Measurements from ENCODE around the gene CNIH2.
"Not testable (repeated sequence)": the region's sequence is repeated elsewhere in the genome, so short reads cannot be mapped to it uniquely, and the experiment has no call there.

Gene CNIH2

DNA sequence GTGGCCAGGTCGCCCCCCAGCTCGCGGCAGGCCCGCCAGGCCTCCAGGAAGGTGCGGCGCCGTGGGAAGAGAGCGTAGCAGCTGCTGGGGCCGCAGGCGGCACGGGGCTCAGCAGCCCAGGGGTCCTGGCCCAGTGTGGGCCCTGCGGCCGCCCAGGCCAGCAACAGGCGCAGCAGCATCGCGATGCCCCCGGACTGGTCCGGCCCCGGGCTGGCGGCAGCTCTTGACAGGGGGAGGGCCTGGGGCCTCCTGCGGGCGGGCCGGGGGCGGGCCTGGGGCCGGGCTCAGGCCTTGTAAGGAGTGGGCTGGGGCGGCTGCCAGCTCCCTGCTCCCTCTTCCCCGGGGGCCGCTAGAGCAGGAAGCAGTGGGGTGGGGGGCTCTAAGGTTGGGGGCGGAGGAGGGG, 38.9 kb downstream of the CNIH2 start, which contains the start of gene CD248:
CD248 (minus strand) TSS at position 196 of the 403 bp plus-strand sequence; CDS start at position 179, 17 bp downstream.
- H3K4me3 ChIP-seq (ENCODE audit: low read depth, low read length) = peak within 1 kb of the TSS; percentile 32
- DNase-seq (ENCODE audit: low read depth) = peak; percentile 87
- TF ChIP-seq, protein P1, sequence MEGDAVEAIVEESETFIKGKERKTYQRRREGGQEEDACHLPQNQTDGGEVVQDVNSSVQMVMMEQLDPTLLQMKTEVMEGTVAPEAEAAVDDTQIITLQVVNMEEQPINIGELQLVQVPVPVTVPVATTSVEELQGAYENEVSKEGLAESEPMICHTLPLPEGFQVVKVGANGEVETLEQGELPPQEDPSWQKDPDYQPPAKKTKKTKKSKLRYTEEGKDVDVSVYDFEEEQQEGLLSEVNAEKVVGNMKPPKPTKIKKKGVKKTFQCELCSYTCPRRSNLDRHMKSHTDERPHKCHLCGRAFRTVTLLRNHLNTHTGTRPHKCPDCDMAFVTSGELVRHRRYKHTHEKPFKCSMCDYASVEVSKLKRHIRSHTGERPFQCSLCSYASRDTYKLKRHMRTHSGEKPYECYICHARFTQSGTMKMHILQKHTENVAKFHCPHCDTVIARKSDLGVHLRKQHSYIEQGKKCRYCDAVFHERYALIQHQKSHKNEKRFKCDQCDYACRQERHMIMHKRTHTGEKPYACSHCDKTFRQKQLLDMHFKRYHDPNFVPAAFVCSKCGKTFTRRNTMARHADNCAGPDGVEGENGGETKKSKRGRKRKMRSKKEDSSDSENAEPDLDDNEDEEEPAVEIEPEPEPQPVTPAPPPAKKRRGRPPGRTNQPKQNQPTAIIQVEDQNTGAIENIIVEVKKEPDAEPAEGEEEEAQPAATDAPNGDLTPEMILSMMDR (IDR thresholded peaks at IDR 0.05; ENCODE audit: low read depth, low read length) = no peak
- TF ChIP-seq MYC (IDR thresholded peaks at IDR 0.05; ENCODE audit: low read depth, low read length) (no peak), POLR2A (IDR thresholded peaks at IDR 0.05; ENCODE audit: extremely low read depth, insufficient read length) (no peak), MAX (IDR thresholded peaks at IDR 0.05; ENCODE audit: low read depth, low read length) (no peak)

DNA sequence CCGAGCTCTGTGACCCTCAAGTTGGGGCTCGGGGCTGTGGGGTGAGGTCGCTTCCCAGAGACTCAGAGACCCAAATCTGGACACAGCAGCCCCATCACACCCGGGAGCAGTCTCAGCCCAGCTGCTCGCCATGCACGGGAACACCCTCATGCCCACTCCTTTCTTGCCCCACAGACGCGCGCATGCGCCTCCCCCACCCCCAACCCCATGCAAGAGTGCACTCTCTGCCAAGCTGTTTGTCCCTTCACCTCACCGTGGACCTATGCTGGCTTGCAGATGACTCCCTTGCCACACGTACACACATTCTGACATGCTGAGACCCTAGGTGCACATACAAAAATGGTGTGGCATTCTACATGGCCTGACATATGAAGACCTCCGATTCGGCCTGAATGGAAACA, 39.3 kb downstream of the CNIH2 start:
- peak overlapping the region; percentile 32 for H3K4me3 ChIP-seq (ENCODE audit: low read depth, low read length)
- peak; percentile 77 for DNase-seq (ENCODE audit: low read depth)
- TF ChIP-seq POLR2A (IDR thresholded peaks at IDR 0.05; ENCODE audit: extremely low read depth, insufficient read length) = peak; percentile 16
- no peak for TF ChIP-seq MAX (IDR thresholded peaks at IDR 0.05; ENCODE audit: low read depth, low read length)

DNA sequence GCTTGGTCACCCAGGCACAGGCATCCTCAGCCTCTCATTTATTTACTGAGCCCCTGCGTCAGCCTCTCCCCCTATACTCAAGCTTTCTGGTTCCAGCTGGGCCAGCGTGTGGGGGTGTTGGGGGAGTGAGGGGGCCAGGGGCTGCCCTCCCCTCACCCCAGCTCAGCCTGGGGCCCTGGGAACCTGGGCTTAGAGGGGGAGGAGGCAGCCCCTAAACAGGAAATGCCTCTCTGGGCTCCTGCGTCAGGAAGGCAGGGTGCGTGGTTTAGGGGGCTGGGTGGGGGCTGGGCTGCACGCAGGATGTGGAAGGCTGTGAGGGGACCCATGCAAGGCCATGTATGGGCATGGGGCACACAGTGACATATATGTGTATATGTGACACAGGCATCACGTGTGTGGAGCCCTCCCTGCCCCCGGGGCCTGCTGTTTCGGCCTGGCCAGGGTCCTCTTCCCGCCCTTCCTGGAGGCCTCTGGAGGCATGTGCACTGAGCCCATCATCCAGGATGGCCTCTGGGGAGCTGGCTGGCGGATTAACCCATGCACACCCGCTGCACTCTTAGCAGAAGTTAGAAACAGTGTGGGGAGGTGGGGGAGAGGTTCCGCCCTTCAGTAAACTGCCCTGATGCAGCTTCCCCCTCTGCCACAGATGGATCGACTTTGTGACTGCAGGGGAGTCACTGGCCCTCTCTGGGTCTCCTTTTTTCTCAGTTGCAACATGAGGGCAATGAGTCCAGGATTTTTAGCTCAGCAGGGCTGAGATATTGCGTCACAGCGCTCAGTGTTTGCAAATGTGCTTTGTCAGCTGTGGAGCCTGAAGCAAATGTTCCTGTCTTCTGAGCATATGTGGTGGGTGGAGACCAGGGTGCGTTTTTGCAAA, 40.0 kb downstream of the CNIH2 start:
- DNase-seq (ENCODE audit: low read depth) = peak; percentile 100
- H3K4me3 ChIP-seq (ENCODE audit: low read depth, low read length) = peak overlapping the region; percentile 32

DNA sequence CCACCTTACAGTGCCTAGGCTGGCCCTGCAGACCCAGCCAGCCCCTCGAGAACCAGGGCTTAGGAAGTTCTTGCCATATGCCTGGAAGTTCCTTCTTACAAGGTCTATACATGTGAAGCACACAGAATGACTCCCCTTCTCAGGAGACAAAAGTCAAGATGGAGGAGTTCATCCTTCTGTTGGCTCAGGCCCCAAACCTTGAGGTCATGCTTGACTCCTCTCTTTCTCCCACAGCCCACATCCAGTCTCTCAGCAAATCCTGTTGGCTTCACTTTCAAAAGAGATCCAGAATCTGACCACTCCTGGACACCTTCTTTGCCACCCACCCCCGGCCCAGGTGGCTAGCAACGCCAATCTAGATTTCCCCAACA, 40.6 kb downstream of the CNIH2 start:
- no peak for TF ChIP-seq POLR2A (IDR thresholded peaks at IDR 0.05; ENCODE audit: extremely low read depth, insufficient read length)
- no peak for TF ChIP-seq MYC (IDR thresholded peaks at IDR 0.05; ENCODE audit: low read depth, low read length)
- TF ChIP-seq, protein P1 (IDR thresholded peaks at IDR 0.05; ENCODE audit: low read depth, low read length) = no peak
- TF ChIP-seq MAX (IDR thresholded peaks at IDR 0.05; ENCODE audit: low read depth, low read length) = no peak
- no peak overlapping the region for H3K4me3 ChIP-seq (ENCODE audit: low read depth, low read length)
- DNase-seq (ENCODE audit: low read depth) = no peak

More for the DNA sequence above, 40.0 kb downstream of the CNIH2 start:
- TF ChIP-seq MAX (IDR thresholded peaks at IDR 0.05; ENCODE audit: low read depth, low read length) = peak; percentile 81
- TF ChIP-seq, protein P1 (IDR thresholded peaks at IDR 0.05; ENCODE audit: low read depth, low read length) = no peak
- peak; percentile 88 for TF ChIP-seq MYC (IDR thresholded peaks at IDR 0.05; ENCODE audit: low read depth, low read length)
- TF ChIP-seq POLR2A (IDR thresholded peaks at IDR 0.05; ENCODE audit: extremely low read depth, insufficient read length) = no peak

DNA sequence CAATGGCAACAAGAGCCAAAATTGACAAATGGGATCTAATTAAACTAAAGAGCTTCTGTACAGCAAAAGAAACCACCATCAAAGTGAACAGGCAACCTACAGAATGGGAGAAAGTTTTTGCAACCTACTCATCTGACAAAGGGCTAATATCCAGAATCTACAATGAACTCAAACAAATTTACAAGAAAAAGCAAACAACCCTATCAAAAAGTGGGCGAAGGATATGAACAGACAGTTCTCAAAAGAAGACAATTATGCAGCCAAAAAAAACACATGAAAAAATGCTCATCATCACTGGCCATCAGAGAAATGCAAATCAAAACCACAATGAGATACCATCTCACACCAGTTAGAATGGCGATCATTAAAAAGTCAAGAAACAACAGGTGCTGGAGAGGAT, 42.3 kb downstream of the CNIH2 start:
- not testable (repeated sequence) for H3K4me3 ChIP-seq (ENCODE audit: low read depth, low read length); DNase-seq (ENCODE audit: low read depth)

GRCh38 chr11:66320748-66321147, 42.8 kb downstream of the CNIH2 start:
- DNase-seq (ENCODE audit: low read depth); H3K4me3 ChIP-seq (ENCODE audit: low read depth, low read length): not testable (repeated sequence)

- DNase-seq (ENCODE audit: low read depth) = no peak
- H3K4me3 ChIP-seq (ENCODE audit: low read depth, low read length) = no peak overlapping the region
- no peak for TF ChIP-seq MAX (IDR thresholded peaks at IDR 0.05; ENCODE audit: low read depth, low read length)
- TF ChIP-seq, protein P1 (IDR thresholded peaks at IDR 0.05; ENCODE audit: low read depth, low read length) = no peak
- TF ChIP-seq MYC (IDR thresholded peaks at IDR 0.05; ENCODE audit: low read depth, low read length) = no peak
- TF ChIP-seq POLR2A (IDR thresholded peaks at IDR 0.05; ENCODE audit: extremely low read depth, insufficient read length) = no peak
Measured at GRCh38 chr11:66321606-66322005, 43.6 kb downstream of the CNIH2 start.
